GM21360 (cell line): ENCODE results near the gene CD276.

ENCODE experiments used
- ATAC-seq: cut with Tn5 transposase; IDR thresholded peaks from one replicate; pipeline ENCODE4 v1.9.1; 2021; ENCODE audit warnings: mild to moderate bottlenecking, moderate library complexity; ENCODE audit not compliant: unreplicated experiment

Gene CD276

GRCh38 chr15:73746883-73747282 lies 62.7 kb downstream of the CD276 start:
- ATAC-seq: no peak

DNA sequence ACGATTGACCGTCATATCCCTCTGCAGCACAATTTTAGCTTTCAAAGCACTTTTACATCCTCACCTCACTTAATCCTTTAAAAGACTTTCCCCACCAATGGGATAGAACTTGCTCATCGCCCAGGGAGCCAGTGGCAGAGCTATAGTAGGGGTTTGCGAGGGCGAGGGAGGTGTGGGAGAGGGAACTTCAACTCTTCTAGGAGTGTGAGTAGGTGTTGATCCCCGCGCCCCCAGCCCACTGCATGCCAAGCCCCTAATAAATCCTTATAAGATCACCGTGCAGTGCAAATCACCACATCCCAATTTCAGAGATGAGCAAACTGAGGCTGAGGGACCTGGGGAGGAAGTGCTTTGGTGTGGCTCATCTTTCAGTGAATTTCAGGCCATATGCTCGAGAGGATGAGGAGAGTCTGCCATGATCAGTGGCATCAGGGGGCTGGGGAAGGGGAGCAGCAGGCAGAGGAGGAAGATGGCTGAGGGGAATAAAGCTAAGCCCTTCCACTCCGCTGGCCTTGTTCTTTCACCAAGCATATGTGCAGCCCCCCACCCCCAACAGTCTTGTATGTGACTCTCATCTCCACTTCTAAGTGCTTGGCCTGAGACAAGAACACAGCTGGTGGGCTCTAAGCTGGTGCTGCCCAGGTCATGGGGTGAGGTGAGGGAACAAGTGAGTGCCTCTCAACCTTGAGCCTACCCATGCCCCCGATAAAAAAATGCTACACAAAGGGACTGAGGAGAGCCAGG lies 63.8 kb downstream of the CD276 start:
- no peak for ATAC-seq

GRCh38 chr15:73748730-73749129 lies 64.5 kb downstream of the CD276 start:
- no peak for ATAC-seq

DNA sequence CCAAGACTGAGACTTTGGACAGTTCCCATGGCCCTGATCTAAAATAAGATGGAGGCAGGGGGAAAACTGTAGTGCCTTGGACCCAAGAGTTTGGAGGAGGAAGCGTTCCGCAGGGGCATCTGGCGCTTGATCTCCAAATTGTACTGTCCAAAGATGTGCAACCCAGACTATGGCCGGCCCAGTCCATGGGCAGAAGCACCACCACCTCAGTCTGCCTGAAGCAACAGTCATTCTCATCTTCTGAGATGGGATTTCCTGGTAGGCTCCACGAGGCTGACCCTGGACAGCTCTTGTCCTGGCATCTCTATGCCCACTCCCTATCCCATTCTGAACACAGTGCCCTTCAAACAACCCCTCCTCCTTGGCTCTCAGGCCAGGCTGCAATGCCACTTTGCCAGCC lies 65.3 kb downstream of the CD276 start:
- ATAC-seq: no peak

DNA sequence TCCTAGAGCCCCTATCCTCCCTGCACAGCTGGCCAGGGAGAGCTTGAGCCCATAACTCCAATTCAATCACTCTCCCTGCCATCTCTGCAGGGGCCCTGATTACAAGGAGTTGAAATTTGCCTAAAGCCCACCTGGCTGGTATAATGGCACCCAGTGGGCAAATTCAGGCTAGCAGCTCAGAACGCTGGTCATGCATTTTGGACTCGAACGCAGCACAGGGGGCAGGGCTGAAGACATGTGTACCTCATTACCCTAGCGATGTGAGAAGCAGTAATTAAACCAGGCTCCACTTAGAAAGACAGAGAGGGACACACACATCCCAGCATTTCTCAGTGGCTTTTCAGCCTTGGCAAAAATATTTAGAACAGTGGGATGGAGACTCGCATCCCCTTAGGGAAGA lies 65.8 kb downstream of the CD276 start:
- no peak for ATAC-seq

- ATAC-seq: no peak
Observed at GRCh38 chr15:73750438-73750837, 66.3 kb downstream of the CD276 start.

- no peak for ATAC-seq
Observed at GRCh38 chr15:73750951-73751350, 66.8 kb downstream of the CD276 start.

DNA sequence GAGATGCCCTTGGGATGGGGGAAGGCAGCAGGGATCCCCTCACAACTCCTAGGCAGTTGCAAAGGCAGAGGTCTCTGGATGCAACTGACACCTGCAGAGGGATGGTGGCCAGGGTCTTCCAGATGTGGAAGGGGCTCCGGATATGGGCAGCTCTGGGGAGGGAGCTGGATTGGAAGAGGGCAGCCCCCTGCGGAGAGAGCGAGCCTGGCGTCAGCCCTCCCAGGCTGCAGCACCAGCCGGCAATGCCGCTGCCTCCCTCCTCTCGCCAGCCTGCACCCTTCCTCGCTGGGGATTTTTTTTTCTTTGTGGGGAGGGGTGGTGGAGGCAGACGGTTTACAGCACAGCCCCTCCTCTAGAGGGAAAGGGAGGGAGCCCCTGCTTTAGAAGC lies 67.3 kb downstream of the CD276 start:
- no peak for ATAC-seq

DNA sequence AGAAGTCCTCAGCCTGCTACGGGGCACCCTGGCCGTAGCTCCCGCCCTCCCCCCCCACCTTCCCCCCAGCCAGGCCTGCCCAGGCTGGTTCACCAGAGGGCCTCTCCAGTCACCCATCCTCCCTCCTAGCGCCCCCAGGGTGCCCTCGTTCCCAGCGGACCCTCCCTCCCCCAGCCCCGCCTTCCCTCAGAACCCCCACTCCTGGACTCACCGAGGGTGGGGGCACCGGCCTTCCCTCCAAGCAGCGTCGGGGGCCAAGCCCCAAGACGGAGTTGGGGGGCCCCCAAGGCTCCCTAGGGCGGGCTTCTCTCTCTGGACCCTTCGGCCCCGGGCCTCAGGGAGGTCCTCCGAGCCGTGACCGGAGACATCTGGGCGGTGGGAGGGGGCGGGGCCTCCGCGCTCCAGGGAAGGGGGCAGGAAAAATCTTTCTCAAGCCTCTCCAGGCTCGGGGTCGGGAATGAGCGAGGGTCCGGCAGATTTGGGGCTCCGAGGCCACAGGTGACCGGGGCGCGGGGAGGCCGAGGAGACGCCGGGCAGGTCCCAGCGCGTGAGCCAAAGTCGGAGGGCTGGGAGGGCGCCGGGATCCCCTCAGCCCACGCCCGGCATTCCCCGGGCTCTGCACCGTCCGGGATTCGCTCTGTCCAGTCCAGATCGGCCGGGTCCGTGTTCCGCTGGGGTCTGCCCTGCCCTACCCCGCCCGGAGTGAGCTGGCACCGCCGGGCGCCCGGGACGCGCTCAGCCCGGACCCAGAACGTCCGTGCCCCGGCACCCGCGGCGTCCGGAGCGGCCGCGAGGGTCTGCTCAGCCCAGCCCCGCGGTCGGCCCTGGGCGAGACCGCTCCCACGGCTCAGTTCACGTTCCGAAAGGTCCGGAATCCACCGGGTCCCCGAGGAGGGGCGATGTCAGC lies 68.0 kb downstream of the CD276 start:
- no peak for ATAC-seq

GRCh38 chr15:73752806-73753193 lies 68.6 kb downstream of the CD276 start:
- no peak for ATAC-seq

DNA sequence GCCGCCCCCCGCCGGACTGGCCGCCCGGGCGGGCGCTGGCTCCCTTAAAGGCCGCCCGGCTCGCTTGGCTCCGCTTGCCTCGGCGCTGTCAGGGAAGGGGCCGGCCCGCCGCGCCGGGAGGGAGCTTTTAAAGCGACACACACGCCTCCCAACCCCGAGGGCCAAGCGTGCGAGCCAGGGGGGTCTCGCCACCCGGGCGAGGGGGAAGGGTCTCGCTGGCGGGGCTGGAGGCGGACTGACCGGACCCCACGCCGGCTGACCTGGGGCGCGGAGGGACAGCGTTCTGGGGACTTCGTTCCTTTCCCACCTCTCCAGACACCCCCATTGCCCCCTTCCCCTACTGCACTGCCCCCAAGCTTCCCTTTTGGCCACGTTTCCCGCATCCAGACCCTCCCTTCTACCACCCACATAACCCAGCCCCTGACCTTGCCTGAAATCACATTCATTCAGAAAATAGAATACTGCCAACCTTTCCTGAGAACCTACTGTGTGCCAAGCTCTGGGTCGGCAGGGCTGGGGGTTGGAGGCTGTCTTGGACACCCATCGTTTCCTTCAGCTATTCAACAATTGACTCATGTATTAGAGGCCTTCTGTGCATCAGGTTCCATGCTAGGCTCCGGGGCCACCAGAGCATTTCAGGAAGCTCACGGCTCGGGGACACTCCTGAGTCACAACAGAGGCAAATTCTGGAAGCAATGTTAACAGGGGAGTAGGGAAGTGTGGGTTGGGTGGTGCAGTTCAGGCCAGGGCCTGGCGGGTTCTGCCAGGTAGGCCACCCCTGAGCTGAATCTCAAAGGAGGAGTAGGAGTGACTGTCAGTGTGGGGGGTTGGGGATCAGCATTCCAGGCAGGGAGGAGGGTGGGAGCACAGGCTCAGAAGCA lies 69.3 kb downstream of the CD276 start, which contains the start of gene INSYN1:
INSYN1 (minus strand) TSS at position 102 of the 881 bp plus-strand sequence. CDS start 2,221 bp downstream, outside the sequence.
- ATAC-seq: no peak

DNA sequence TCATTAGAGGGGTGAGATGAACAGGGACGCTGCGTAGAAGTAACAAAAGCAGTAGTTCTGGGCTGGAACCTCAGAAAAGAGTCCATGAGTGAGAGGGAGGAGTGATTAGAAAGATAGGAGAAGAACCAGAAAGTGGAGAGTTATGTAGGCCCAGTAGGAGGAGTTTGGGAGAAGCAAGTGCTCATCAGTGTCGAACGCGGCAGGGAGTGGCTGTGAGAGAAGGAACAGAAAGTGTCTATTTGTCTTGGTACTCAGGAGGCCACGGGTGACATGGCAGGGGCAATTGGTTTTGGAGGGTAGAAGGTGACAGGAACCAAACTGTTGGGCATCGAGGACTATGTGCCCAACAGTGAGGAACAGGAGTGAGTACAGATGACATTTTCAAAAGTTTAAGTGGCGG lies 70.3 kb downstream of the CD276 start:
- ATAC-seq: no peak

DNA sequence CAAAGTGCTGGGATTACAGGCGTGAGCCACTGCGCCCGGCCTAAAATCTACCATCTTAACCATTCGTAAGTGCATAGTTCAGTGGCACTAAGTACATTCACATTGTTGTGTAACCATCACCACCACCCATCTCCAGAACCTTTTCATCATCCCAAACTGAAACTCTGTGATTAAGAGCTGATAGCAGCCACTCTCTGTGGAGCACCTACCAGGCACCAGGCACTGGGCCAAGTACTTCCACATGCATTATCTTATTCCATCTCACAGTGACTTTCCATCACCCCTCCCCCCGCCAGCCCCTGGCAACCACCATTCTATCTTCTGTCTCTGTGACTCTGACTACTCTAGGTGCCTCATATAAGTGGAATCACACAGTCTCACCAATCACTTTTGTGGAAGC lies 71.3 kb downstream of the CD276 start:
- ATAC-seq: no peak

DNA sequence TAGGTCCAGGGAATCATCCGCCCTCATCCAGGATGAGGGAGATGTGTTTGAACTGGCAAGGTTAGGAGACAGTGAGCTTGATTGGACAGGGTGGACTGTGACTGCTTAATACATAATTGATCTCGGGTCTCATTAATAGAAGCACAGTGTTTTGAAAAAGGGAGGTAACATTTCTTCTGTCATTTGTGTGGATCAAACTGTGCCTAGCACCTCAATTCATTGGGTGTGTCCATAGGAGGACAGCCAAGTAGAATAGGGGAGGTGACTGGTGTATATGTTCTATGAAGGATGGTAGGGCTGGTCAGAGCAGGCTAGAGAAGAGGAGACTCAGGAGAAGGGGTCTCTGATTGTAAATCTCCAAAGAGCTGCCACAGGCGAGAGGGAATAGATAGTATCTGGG lies 71.8 kb downstream of the CD276 start:
- no peak for ATAC-seq

GRCh38 chr15:73756390-73756789 lies 72.2 kb downstream of the CD276 start:
- ATAC-seq: no peak

DNA sequence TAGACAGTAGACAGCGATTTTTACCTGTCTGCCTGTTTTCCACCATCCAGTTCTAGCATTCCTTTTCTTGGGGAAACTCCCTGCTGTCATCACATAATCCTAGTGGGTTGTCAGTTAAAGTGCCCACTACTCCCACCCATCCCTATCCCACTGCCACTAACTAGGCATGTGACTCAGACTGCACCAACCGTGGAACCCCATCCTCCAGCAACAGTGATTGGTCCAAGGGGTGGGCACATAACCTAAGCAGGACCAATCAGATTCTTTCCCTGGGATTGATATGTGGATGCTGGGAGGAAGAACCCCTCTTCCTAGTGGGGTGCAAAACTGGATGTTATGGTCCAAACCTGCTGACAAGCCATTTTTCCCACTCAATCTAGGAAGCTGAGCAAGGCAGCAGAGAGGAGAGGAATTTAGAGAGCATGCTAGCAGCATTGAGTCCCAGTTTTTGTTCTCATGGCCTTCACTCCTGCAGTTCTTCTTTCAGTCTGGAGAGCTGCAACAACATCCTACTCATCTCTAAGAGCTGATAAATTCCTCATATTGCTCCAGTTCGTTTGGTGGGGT lies 72.8 kb downstream of the CD276 start:
- no peak for ATAC-seq

GRCh38 chr15:73757571-73757970 lies 73.4 kb downstream of the CD276 start:
- ATAC-seq: no peak

- no peak for ATAC-seq
Observed at GRCh38 chr15:73758461-73758860, 74.3 kb downstream of the CD276 start.

DNA sequence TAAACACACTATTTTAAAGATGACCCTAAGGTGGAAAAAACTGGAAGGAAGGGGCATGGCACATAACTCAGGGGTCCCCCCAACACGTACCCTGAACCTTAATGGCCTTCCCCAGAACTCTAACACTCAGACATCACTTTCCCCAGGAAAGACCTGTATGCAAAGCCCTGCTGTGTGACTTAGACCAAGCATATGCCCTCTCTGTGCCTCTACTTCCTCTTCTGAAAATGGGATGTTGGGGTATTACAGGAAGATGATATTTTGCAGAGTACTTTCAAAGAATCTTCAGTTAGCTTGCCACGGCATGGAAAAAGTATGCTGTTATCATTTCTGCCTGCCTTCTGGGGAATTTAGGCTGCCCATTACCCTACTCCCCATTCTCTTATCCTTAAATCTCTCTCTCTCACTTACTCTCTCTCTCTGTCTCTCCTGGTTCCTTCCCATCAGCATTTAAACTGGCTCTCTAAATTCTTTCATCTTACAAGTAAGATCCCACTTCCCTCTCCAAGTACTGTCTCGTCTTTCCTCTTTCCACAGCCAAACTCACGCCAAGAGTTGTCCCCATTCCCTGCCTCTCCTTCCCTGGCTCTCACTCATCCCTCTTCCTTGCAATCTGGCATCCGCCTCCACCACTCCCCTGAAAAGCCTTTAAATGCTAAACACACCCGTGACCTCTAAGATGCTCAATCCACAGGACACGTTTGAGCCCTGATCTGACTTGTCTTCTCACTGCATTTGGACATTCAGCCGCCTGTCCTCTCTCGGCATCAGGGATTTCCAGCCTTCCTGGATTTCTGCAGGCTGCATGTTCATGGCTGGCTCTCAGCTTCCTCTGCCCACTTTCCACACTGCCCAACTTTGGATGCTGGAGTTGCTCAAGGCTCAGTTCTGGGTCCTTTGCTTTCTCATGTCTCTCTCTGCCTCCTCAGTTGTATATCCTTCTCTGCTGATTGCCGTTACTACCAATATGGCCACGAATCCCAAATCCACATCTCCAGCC lies 76.4 kb downstream of the CD276 start:
- ATAC-seq: no peak

DNA sequence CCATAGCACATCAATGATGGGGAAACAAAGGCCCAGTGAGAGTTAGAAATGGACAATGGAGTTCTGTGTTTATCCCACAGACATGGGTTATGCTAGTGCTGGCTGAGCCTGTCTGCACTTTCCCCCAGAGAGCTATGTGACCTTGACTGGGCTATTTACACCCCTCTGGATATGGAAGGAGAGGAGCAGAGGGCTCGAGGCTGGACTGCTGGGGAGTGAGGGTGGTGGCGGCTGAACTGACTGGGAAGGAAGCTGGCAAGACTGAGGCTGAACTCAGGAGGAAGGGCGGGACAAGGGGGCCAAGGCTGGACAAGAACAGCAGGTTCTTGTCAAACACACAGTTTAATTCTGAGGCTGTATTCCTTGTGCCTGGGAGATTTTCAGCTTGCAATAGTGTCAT lies 79.7 kb downstream of the CD276 start:
- ATAC-seq: no peak
